Amniotic epithelial cell (primary cell): ENCODE data around the gene OCLN.
"Not testable (repeated sequence)": the region's sequence is repeated elsewhere in the genome, so short reads cannot be mapped to it uniquely, and the experiment has no call there.

Source experiments
- DNase-seq: peaks from one replicate; pipeline ENCODE4 v3.0.0-alpha.2; 2010; ENCODE audit warnings: low read depth

The OCLN gene

DNA sequence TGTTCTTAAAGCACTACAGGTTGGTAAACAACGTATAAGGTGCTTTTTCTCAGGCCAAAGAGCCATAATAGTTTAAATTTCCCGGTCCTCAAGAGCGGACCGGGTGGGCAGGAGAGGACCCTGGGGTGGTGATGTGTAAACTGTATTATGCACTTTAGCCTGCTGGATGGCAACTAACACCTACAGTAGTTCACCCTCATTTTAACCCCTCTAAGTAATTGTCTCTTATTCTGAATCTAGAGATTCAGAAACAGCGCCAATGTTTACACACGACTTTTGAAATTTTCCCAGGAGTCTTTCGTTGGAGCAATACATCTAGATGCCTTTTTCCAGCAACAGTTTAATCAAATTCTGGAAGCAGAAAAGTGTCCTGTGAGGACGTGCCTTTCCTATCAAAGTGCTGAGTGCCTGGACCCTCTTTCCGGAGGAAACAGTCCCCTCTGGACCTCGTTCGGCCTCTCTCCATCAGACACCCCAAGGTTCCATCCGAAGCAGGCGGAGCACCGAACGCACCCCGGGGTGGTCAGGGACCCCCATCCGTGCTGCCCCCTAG lies 676 bp upstream of the OCLN start:
- DNase-seq, result no peak

DNA sequence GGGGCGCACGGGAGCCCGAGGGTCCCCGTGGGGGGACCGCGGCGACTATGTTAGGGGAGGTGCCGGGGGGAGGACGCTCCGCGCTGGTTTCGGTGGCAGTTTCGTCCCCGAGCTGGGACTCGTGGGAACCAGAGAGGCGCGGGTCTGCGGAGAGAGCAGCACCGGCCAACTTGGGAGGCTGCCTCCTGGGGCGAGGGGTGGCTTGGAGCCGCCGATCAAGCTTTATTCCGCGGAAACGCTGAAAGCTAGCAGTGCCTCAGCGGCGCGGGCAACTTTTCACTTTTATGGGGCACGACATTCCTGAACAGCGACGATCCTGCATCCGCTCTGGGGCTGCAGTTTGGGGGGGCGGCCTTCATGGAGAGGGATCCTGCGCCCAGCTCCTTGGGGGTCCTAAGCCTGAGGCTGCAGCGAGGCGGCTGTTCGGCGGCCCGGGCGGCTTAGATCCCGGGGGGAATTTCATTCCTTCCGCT lies 369 bp downstream of the OCLN start:
- no peak for DNase-seq

DNA sequence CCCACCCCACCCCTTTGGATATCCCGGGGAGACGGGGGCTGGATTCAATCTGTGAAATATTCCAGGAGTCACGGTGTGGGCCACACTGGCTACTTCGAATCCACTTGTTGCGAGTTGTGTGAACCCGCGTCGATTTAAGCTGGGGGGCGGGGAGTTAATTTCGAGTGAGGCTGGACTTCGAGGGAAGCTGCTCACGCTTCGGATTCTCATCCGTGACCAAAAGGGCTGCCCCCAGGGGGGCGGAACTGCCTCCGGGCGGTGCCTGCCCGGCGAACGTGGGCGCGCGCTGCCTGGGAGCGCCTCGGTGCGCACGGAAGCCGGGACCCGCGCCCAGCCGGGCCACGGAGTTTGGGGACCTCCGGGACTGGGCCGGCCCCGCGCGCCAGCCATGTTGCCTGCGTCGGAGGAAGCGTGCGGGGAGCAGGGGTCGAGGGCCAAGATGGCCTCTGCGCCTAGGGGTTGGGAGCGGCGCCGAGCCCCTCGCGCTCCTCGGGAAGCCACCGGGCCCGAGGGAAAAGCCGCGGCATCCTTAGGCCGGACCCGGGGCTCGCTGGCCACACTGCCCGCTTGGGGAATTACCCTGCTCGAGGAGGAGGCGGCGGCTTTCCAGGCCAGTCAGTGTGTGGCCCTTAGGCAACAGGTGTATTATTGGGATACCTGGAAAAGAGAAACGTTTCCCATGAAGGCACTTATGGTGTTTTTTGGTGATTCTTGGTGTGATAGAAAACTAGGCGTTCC lies 975 bp downstream of the OCLN start:
- DNase-seq, result no peak

DNA sequence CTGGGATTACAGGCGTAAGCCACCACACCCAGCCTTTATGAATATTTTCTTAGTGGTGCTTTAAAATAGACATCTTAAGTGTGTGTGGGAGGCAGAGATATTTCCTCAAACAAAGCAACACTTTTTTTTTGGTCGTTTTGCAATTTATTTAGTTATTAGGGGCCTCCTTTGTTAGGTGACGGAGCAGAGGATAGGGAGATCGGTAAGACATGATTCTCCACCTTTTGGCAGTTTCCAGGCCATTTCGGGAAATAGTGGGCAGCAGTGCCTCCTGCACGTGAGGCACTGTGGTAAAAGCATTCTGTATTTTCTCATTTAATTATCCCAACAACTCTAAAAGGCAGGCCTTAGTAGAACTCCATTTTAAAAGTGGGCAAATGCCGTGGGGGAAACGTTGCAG lies 1.9 kb downstream of the OCLN start:
- DNase-seq, result no peak

DNA sequence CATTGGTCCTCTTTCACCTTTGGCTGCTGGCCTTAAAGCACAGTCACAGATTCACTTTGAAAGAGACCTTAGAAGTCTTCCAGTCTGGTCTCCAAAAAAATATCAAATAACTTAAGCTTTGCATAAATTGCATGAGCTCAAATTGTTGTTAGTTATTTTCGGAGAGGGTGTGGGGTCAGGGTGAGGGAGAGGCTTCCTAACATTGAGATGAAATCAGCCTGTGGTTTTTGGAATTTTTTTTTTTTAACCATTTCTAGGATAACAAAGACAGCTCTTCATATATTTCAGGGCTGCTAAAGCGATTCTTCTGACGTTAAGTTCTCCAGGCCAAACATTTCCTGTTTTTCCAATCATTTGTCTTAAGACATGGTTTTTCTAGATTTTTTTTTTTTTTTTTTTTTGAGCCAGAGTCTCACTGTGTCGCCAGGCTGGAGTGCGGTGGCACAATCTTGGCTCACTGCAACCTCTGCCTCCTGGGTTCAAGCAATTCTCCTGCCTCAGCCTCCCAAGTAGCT lies 4.5 kb downstream of the OCLN start:
- no peak for DNase-seq

DNA sequence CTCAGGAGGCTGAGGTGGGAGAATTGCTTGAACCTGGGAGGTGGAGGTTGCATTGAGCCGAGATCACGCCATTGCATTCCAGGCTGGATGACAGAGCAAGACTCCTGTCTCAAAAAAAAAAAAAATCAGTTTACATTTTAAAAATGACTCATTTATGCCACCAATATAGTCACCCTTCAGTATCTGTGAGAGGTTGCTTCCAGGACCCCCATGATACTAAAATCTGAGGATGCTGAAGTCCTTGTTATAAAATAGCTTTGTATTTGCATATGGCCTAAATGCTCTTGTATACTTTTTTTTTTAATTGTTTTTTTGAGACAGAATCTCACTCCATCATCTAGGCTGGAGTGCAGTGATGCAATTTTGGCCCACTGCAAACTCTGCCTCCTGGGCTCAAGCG lies 5.8 kb downstream of the OCLN start:
- no peak for DNase-seq

DNA sequence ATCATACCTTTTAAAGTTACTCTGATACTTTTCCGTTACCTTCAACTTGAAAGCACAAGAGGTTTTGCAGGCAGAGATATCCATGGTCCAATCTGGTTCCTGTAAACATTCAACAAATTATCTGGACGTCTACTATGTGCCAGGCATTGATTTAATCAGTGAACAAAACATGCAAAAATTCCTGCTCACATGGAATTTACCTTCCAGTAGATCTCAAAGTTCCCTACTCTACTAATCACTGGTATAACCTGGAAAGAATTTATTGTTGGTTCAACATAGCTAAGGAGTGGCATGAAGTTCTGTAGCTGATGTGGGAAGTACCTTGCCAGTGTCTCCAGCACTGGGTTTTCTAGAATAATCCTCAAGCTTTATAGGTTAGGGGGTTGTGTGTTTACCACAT lies 9.8 kb downstream of the OCLN start:
- no peak for DNase-seq

DNA sequence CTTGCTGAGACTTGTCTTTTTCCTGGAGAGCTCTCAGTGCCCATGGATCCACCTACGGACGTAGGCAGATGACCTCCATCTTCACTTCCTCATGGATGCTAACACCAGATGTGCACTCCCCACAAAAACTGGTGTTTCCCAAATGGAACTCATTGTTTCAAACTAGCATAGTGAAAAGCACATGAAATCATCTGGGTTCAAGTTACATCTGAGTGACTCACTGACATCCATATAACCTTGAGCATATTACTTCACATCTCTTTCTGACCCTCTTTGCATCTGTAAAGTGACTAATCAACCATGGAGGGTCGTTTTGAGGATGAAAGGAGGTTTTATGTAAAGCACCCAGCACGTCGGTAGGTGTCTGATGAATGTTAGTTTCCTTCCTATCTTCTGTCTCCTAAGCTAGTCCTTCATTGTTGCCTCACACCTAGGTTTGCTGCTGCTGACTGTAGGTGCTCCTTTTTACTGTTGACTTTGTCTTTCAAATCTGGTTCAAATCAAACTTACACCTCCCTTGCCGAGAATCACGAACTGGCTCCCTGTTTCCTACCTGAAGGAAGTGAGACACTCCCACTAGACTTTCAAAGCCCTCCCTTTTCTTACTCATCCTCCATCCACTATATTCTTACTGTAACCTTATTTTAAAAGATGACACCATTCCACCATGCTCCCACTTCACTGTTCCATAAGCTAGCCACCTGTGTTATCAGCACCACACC lies 10.3 kb downstream of the OCLN start:
- peak; percentile 47 for DNase-seq

DNA sequence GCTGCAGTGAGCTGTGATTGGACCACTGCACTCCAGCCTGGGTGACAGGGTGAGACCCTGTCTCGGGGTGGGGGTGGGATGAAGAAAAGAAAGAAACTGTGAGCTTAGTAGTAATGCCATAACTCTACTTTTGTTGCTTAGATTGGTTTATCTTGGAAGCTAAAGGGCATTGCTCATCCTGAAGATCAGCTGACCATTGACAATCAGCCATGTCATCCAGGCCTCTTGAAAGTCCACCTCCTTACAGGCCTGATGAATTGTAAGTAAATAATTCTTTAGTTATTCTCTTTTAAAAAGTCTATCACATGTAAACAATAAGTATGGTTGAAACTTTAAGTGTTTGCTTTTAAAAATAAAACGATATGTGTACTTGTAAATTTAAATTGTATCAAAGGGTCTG lies 11.4 kb downstream of the OCLN start:
- DNase-seq, result no peak

DNA sequence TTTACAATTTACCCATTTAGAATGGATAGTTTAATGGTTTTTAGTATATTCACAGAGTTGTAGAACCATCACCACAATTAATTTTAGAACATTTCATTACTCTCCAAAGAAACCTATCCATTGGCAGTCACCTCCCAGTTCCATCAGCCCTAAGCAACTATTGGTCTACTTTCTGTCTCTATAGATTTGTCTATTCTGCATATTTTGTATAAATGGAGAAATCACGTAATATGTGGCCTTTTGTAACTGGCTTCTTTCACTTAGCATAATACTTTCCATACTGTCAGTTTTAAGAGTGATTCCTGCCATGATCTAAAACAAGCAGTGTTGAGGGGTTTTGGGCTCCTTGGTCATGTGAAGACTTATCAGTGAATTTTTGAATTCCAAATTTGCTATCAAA lies 12.7 kb downstream of the OCLN start:
- no peak for DNase-seq

DNA sequence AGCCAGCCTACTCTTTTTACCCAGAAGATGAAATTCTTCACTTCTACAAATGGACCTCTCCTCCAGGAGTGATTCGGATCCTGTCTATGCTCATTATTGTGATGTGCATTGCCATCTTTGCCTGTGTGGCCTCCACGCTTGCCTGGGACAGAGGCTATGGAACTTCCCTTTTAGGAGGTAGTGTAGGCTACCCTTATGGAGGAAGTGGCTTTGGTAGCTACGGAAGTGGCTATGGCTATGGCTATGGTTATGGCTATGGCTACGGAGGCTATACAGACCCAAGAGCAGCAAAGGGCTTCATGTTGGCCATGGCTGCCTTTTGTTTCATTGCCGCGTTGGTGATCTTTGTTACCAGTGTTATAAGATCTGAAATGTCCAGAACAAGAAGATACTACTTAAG lies 16.6 kb downstream of the OCLN start:
- no peak for DNase-seq

DNA sequence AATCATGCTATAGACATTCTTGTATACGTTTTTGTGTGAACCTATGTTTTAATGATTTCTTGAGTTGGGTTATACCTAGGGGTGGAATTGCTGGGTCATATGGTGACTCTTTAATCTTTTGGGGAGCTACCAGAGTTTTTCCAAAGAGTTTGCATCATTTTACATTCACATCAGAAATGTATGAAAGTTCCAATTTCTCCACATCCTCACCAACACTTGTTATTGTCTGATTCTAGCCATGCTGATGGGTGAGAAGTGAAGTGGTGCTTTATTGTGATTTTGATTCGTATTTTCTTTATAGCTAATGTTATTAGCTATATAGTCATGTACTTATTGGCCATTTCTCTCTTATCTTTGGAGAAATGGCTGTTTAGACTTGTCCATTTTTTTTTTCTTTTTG lies 18.1 kb downstream of the OCLN start:
- DNase-seq, result no peak

DNA sequence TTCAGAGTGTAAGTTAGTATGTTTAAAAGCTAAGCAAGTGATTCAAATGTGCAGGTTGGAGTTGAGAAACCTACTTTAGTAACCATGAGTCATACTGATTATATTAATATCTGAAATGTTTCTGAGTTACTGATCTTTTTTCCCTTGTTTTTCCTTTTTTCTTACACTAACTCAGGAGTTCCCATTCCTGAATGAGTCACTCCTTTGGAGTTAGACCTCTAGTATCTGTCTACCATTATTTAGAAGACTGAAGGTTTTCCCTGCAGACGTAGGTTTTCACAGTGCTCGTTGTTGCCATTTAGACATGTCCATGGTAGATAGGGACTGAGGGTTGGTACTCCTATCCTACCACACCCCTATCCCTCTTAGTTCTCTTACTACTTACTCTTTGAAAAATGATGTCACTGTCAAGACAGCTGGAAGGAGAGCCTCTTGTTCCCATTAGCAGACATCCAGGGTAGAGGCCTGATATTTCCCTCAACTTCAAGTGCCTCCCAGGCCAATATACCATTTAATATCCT lies 20.2 kb downstream of the OCLN start:
- peak; percentile 92 for DNase-seq

DNA sequence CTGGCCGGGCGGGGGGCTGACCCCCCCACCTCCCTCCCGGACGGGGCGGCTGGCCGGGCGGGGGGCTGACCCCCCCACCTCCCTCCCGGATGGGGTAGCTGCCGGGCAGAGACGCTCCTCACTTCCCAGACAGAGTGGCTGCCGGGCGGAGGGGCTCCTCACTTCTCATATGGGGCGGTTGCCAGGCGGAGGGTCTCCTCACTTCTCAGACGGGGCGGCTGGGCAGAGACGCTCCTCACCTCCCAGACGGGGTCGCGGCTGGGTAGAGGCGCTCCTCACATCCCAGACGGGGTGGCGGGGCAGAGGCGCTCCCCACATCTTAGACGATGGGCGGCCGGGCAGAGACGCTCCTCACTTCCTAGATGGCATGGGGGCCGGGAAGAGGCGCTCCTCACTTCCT lies 23.0 kb downstream of the OCLN start:
- DNase-seq, result not testable (repeated sequence)

DNA sequence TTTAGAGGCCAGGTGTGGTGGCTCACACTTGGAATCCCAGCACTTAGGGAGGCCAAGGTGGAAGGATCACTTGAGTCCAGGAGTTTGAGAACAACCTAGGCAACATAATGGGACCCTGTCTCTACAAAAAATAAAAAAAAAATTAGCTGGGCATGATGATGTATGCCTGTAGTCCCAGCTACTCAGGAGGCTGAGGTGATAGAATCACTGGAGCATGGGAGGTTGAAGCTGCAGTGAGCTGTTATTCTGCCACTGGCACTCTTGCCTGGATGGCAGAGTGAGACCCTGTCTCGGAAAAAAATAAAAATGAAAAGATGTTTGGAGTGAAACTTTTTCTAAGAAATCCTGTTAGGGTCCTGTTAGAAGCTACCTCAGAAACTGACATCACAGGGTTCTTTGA lies 24.2 kb downstream of the OCLN start:
- DNase-seq, result no peak

DNA sequence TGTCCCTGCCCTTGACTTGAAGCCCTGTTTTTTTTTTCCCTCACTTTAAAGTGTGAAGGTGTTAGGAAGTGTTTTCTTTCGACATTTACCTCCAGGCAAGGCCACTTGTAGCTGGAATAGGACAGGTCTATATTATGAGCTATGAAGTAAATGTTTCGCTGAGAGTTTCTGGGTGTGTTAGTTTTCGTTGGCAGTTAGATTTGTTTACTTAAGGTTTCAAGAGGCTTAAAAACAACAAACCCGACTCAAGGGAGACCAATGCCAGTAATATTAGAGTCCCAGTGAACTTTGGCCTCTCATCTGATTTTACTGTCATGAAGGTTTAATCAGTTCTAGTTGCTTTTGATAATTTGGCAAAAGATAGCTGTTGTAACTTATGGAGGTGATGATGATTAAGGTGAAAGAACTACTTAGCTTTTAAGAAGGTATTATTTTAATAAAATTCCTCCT lies 25.2 kb downstream of the OCLN start:
- DNase-seq, result no peak

DNA sequence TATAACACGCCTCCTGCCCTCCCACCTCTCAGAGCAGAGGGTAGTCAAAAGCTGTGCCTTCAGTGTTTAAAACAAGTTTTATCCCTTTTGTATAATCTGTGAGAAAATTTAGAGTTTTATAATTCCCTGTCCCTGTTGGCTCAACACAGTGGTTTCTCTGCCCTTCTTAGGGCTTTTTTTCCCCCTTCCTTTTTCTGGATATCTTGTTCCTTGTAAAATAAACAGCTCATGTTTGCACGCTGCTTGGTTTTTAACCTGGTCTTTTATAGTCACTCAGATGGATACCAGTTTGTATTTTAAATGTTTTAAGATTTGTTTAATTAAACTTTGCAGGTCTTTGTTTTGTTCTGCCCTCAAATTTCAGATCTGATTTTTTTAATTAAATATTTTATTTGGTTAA lies 26.7 kb downstream of the OCLN start:
- DNase-seq, result no peak

DNA sequence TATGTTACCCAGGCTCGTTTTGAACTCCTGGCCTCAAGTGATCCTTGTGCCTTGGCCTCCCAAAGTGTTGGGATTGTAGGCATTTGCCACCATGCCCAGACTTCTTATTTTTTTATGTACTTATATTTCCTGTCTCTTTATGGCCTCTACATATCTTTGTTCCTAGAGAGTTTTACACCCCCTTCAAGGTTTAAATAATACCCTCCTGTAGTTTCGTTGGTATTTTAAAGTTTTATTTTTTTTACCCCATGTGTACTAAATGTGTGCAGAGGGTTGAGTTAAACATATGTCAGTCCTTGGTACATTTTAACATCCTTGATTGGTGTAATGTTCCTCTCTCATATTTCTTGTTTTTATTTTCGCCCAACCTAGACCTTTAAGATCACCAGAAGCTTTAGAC lies 29.4 kb downstream of the OCLN start:
- no peak for DNase-seq

DNA sequence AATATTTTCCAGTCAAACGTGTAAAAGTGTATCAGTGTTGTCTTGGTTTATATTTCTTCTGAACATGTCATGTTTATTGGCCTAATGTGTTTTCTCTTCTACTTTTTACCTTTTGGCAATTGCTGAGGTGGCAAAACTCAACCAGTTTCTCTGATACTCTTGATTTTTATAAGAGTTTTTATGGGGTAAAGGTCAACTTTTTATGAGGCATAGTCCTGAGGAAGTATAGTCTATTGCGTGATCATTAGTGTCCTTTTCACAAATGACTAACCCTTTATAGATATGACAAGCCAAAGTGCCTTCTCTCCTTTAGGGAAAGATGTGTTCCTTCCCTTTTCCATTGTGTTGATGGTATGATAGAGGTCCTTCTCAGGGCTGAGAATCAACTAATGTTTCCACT lies 32.9 kb downstream of the OCLN start:
- DNase-seq, result no peak

DNA sequence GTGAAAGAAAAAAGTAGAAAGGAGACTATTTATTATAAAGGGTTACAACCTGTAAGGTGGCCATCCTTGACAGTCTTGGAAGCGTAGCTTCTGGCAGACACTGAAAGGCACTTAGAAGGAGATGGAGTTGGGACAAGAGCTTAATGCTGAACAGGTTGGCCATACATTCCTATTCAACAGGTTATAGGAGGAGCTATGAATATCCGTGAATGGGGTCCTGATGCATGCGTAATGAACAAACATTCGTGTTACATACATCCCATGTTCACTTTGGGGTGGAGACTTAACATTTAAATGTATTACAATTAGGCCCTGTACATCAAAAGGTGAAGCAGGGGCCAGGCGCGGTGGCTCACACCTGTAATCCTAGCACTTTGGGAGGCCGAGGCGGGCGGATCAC lies 34.1 kb downstream of the OCLN start:
- DNase-seq, result no peak

DNA sequence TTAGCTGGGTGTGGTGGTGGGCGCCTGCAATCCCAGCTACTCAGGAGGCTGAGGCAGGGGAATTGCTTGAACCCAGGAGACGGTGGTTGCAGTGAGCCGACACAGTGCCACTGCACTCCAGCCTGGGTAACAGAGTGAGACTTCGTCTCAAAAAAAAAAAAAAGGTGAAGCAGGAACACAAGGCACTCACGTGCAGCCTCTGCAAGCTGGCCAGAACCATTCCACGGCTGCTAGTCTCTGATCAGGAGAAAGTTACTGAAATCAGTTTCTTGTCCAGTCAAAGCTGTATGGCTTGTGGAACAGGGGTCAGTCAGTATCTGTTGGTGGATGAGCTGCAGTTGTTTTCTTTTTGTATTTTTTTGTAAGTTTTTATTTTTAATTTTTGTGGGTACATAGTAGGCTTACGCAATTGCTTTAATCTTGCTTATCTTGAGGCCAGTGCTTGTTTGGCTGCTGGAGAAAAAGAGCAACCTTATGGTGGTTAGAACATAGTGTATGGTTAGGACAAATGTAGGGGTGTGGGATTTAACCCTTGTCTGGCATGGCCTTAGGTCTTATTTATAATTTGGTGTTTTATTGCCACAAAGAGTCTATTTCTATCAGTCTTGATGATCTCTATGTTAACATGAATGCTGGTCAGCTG lies 34.7 kb downstream of the OCLN start:
- DNase-seq, result peak; percentile 65

DNA sequence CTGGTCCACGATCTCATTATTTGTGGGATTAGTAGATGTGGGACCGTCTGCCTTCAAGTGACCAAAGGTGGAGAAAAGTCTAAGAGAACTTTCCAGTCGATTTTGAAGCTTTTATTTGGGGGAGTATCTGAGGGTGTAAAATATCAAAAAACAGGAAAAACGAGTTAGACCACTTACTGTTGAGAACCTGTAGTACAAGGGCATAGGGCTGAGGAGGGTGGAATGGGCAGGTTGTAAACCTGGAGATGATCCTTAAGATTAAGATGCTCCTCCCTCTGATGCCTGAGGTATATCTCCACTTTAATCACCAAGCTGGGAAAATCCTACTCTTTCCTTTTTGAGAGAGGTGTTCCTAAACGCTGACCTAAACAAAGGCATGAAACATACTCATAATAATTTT lies 35.4 kb downstream of the OCLN start:
- no peak for DNase-seq
